HCT116 (cell line): ENCODE measurements around the gene MRPS23. TPM values are rescaled to one million over a fixed set of nuclear protein-coding genes. Genes with fewer than 3 reads are reported as not detected.

Source experiments
- ATAC-seq: fragments of 200-7000 bp; cut with Tn5 transposase; 2 replicates; pipeline ENCODE4 v1.9.1; 2020; ENCODE audit warnings: mild to moderate bottlenecking, moderate library complexity
- BruUV-seq: library from RNA; stranded (reverse); fragments of 400-500 nt; replicated peaks from 2 replicates; lab custom pipeline; 2021; lab: Mats Ljungman, UMichigan
- CTCF ChIA-PET: fragments of 300-600 bp; sonication (Branson Sonifier 250); formaldehyde crosslinking; loops from one replicate; lab custom pipeline; 2021; ENCODE audit warnings: antibody characterized with exemption; lab: Charles Lee
- POLR2A ChIA-PET: fragments of 300-600, 350-600 bp; sonication (Branson Sonifier 250); formaldehyde crosslinking; loops from one replicate; lab custom pipeline; 2021; ENCODE audit warnings: antibody characterized with exemption; lab: Charles Lee
- RAD21 ChIA-PET, 2 experiments: fragments of 300-600 bp; sonication (Branson Sonifier 250); formaldehyde crosslinking; loops; one replicate each; lab custom pipeline; 2023; ENCODE audit warnings: low total read pairs in 2 of 2; ENCODE audit not compliant: uncharacterized antibody in 2 of 2, unreplicated experiment in 2 of 2, low non-redundant PET in 1 of 2; lab: Charles Lee
- DNase-seq: peaks from one replicate; pipeline ENCODE4 v3.0.0-alpha.2; 2010; ENCODE audit warnings: low read depth, low spot score
- H2AFZ ChIP-seq: fragments of 200-600 bp; shearing (Covaris generic), sonication (generic); 2 replicates; pipeline ENCODE4 v1.6.1; 2017; ENCODE audit warnings: low read depth, mixed run types, mixed read lengths, antibody characterized with exemption, low read length; ENCODE audit not compliant: poor library complexity, severe bottlenecking
- H3K27ac ChIP-seq: 2 replicates; pipeline ENCODE4 v1.5.1; 2012; ENCODE audit warnings: low read depth, low read length
- H3K27me3 ChIP-seq: fragments of 200-600 bp; sonication (generic); 2 replicates; pipeline ENCODE4 v1.6.1; 2016; ENCODE audit warnings: mixed run types, low read length, mixed read lengths; ENCODE audit not compliant: insufficient read depth
- H3K36me3 ChIP-seq, 2 experiments: fragments of 200-500 bp in 1 of 2; fragments of 200-600 bp in 1 of 2; sonication (Bioruptor generic) in 1 of 2; sonication (generic) in 1 of 2; 2 replicates each; pipeline versions ENCODE4 v1.5.1 to v1.6.1; 2014 to 2016; ENCODE audit warnings: low read length in 2 of 2, inconsistent platforms in 1 of 2, mixed read lengths in 1 of 2, mixed run types in 1 of 2; ENCODE audit not compliant: insufficient read depth in 2 of 2, control insufficient read depth in 1 of 2
- H3K4me1 ChIP-seq, 2 experiments: fragments of 200-600 bp in 1 of 2; sonication (generic) in 1 of 2; 2 replicates each; pipeline versions ENCODE4 v1.5.1 to v1.6.1; 2012 to 2017; ENCODE audit warnings: low read length in 2 of 2, inconsistent platforms in 1 of 2, mild to moderate bottlenecking in 1 of 2, mixed read lengths in 1 of 2, mixed run types in 1 of 2, moderate library complexity in 1 of 2; ENCODE audit not compliant: insufficient read depth in 2 of 2, control insufficient read depth in 1 of 2
- H3K4me2 ChIP-seq: fragments of 200-600 bp; sonication (generic); 2 replicates; pipeline ENCODE4 v1.6.1; 2017; ENCODE audit warnings: mixed run types, low read length, mixed read lengths
- H3K4me3 ChIP-seq, 2 experiments: fragments of 200-600 bp in 1 of 2; sonication (generic) in 1 of 2; replicated peaks in 1 of 2; 2 replicates each; pipeline ENCODE4 v1.5.1; 2011 to 2016; ENCODE audit warnings: low read length in 2 of 2, control low read depth in 1 of 2, low read depth in 1 of 2, mild to moderate bottlenecking in 1 of 2, mixed read lengths in 1 of 2, mixed run types in 1 of 2
- H3K79me2 ChIP-seq: fragments of 200-600 bp; sonication (generic); 2 replicates; pipeline ENCODE4 v1.6.1; 2017; ENCODE audit warnings: mild to moderate bottlenecking, mixed run types, low read length, moderate library complexity, mixed read lengths; ENCODE audit not compliant: insufficient read depth
- H3K9ac ChIP-seq: fragments of 200-600 bp; sonication (generic); 2 replicates; pipeline ENCODE4 v1.6.1; 2016; ENCODE audit warnings: low read length, mixed read lengths
- H3K9me2 ChIP-seq: fragments of 200-600 bp; sonication (generic), shearing (Covaris generic); 2 replicates; pipeline ENCODE4 v1.6.1; 2017; ENCODE audit warnings: mixed run types, mild to moderate bottlenecking, moderate library complexity; ENCODE audit not compliant: insufficient read depth
- H3K9me3 ChIP-seq, 2 experiments: fragments of 200-500 bp in 1 of 2; fragments of 200-600 bp in 1 of 2; sonication (Bioruptor generic) in 1 of 2; sonication (generic) in 1 of 2; 2 replicates each; pipeline ENCODE4 v1.6.1; 2014 to 2017; ENCODE audit warnings: low read length in 2 of 2, mixed read lengths in 2 of 2, inconsistent platforms in 1 of 2, low read depth in 1 of 2, mild to moderate bottlenecking in 1 of 2, mixed run types in 1 of 2, moderate library complexity in 1 of 2; ENCODE audit not compliant: control insufficient read depth in 1 of 2, insufficient read depth in 1 of 2
- H4K20me1 ChIP-seq: fragments of 200-600 bp; sonication (generic), shearing (Covaris generic); 2 replicates; pipeline ENCODE4 v1.6.1; 2017; ENCODE audit warnings: mixed run types, mild to moderate bottlenecking, moderate library complexity; ENCODE audit not compliant: insufficient read depth
- CBX3 ChIP-seq: IDR thresholded peaks from 2 replicates; pipeline ENCODE4 v1.6.1; 2012; ENCODE audit warnings: low read depth
- CEBPB ChIP-seq: IDR thresholded peaks from 2 replicates; pipeline ENCODE4 v1.6.1; 2012; ENCODE audit warnings: low read depth
- EGR1 ChIP-seq: IDR thresholded peaks from 2 replicates; pipeline ENCODE4 v1.6.1; 2012; ENCODE audit warnings: low read depth
- EZH2 ChIP-seq: fragments of 200-600 bp; sonication (generic); IDR thresholded peaks from 2 replicates; pipeline ENCODE4 v1.6.1; 2017; ENCODE audit warnings: antibody characterized with exemption, mixed run types
- POLR2AphosphoS5 ChIP-seq: IDR thresholded peaks from 2 replicates; pipeline ENCODE4 v1.6.1; 2011; ENCODE audit warnings: mild to moderate bottlenecking, low read depth, low read length, moderate library complexity
- RAD21 ChIP-seq: IDR thresholded peaks from 2 replicates; pipeline ENCODE4 v1.6.1; 2012; ENCODE audit warnings: low read depth, mild to moderate bottlenecking
- SIN3A ChIP-seq: IDR thresholded peaks from 2 replicates; pipeline ENCODE4 v1.6.1; 2012; ENCODE audit warnings: low read depth
- SRF ChIP-seq: IDR thresholded peaks from 2 replicates; pipeline ENCODE4 v1.6.1; 2012; ENCODE audit warnings: low read depth
- TCF7L2 ChIP-seq: IDR thresholded peaks from 2 replicates; pipeline ENCODE4 v1.7.0; 2011; ENCODE audit warnings: borderline replicate concordance, inconsistent platforms; ENCODE audit not compliant: insufficient read depth, insufficient read length; ENCODE audit errors: extremely low read depth
- YY1 ChIP-seq: IDR thresholded peaks from 2 replicates; pipeline ENCODE4 v1.6.1; 2011; ENCODE audit warnings: low read length, low read depth, moderate library complexity, mild to moderate bottlenecking; ENCODE audit not compliant: insufficient replicate concordance; ENCODE audit errors: extremely low read depth
- ZBTB33 ChIP-seq: IDR thresholded peaks from 2 replicates; pipeline ENCODE4 v1.6.1; 2011; ENCODE audit warnings: mild to moderate bottlenecking, low read length, moderate library complexity; ENCODE audit not compliant: insufficient replicate concordance; ENCODE audit errors: extremely low read depth
- intact Hi-C: fragments of 100-400 bp; cut with micrococcal nuclease; formaldehyde crosslinking; loops from 2 replicates; pipeline ENCODE4 v1.10.0; 2022
- total RNA-seq: library from RNA; stranded (reverse); gene quantifications from one replicate; pipeline ENCODE4 v1.2.1, GENCODE V29; 2021; ENCODE audit not compliant: unreplicated experiment

MRPS23 gene
- total RNA-seq, 1 experiment from 2014 or later: 109 TPM

- H4K20me1 ChIP-seq: no peaks in the 10 kb centered on the region
- DNase-seq (no peak), ATAC-seq (no peak)
- peaks cover 0 to 8% of the 10 kb centered on the region in 2 experiments; a peak in 1 of 4 replicates for H3K36me3 ChIP-seq
- H3K9me2 ChIP-seq: no peaks in the 10 kb centered on the region
- ChIA-PET RAD21 (interaction anchor here in 1 of 2 experiments (1.3 kb wide), 1 partner anchor 28 kb away, joined by 5 read pairs; no protein-coding TSS in a partner anchor), POLR2A (interaction anchor here (0.6 to 1.4 kb wide), 3 partner anchors 13 to 119 kb away, joined by 3 read pairs; partner anchors contain the start of gene SRSF1), CTCF (interaction anchor here (1.3 to 2.5 kb wide), 3 partner anchors 9 to 111 kb away, joined by 3 to 9 read pairs (median 5); no protein-coding TSS in a partner anchor)
- intact Hi-C loops: no loop called here
- TF ChIP-seq SRF: no peak
- TF ChIP-seq ZBTB33: no peak
- TF ChIP-seq EZH2: no peak
- TF ChIP-seq POLR2AphosphoS5: no peak
- TF ChIP-seq RAD21: no peak
- TF ChIP-seq EGR1: no peak
- no peak for TF ChIP-seq CBX3
- TF ChIP-seq TCF7L2: no peak
- no peak for TF ChIP-seq CEBPB
- TF ChIP-seq YY1: no peak
- no peak for TF ChIP-seq SIN3A
- H3K4me3 ChIP-seq: no peak overlapping the region
- no peak overlapping the region for H2AFZ ChIP-seq
- H3K27ac ChIP-seq: no peak overlapping the region
- 0 out of 2 replicates have a peak overlapping the region, but pooled peaks have one; percentile 63 for H3K9ac ChIP-seq
- 0 out of 2 replicates have a peak overlapping the region, but pooled peaks have one; percentile 71 for H3K4me2 ChIP-seq
- peaks cover 36% of the 10 kb centered on the region for H3K79me2 ChIP-seq
- H3K27me3 ChIP-seq: no peaks in the 10 kb centered on the region
- BruUV-seq: no TSS peak
- H3K9me3 ChIP-seq: no peaks in the 10 kb centered on the region; a peak in 1 of 4 replicates
- H3K4me1 ChIP-seq: peaks cover 46 to 58% of the 10 kb centered on the region in 2 experiments
These were observed 38.7 kb upstream of the MRPS23 start for GRCh38 chr17:57888311-57889216.
